ENCODE results near the gene ACSS2. TPM values are rescaled to one million over a fixed set of nuclear protein-coding genes. Genes with fewer than 3 reads are reported as not detected.

Gene ACSS2
- total and polyA plus RNA-seq, 2 of the 8 experiments (the other 6 are each of a cell fraction or from before 2014, with no cell fraction given), result 17.7 to 24.2 TPM

- Histone ChIP-seq H4K91ac (replicated peaks; ENCODE audit: insufficient read length, low read length) (no peak overlapping the region), H3K27me3 (replicated peaks in 1 of 4; ENCODE audit: control insufficient read depth in 3 of 4, extremely low read depth in 1 of 4, insufficient read depth in 3 of 4, low read length in 3 of 4) (no peaks in the 10 kb centered on the region), H2BK15ac (ENCODE audit: low read length) (no peak overlapping the region), H3K79me2 (ENCODE audit: control insufficient read depth in 1 of 2, insufficient read depth in 2 of 2, low read length in 2 of 2) (no peaks in the 10 kb centered on the region), H2AK5ac (ENCODE audit: low read depth, low read length) (no peak overlapping the region), H3K36me3 (ENCODE audit: control insufficient read depth in 2 of 4, insufficient read depth in 4 of 4, low read length in 3 of 4) (no peaks in the 10 kb centered on the region; a peak in 3 of 8 replicates), H2AFZ (ENCODE audit: low read length) (no peak overlapping the region), H3K27ac (ENCODE audit: low read depth, low read length) (no peak overlapping the region), H4K8ac (ENCODE audit: extremely low read depth, insufficient read depth, low read length) (no peak overlapping the region), H4K20me1 (replicated peaks in 1 of 2; ENCODE audit: control insufficient read depth in 1 of 2, insufficient read depth in 2 of 2, low read length in 2 of 2) (peaks cover 0 to 3% of the 10 kb centered on the region in 2 experiments), H3K4me3 (ENCODE audit: extremely low read depth in 1 of 4, insufficient read depth in 2 of 4, low read depth in 3 of 4, low read length in 4 of 4) (no peak overlapping the region), H3K4me2 (ENCODE audit: insufficient read depth in 1 of 2, low read depth in 2 of 2, low read length in 2 of 2) (no peak overlapping the region), H3K23ac (ENCODE audit: insufficient read length) (no peak overlapping the region), H4K5ac (ENCODE audit: insufficient read length, low read depth, low read length) (no peak overlapping the region), H2BK20ac (ENCODE audit: low read length) (no peak overlapping the region), H3K9me3 (ENCODE audit: insufficient read depth in 2 of 2, low read depth in 1 of 2, low read length in 1 of 2) (no peaks in the 10 kb centered on the region), H3K9ac (replicated peaks in 1 of 4; ENCODE audit: extremely low read depth in 1 of 4, low read depth in 3 of 4, low read length in 3 of 4) (no peak overlapping the region), H3K79me1 (ENCODE audit: low read depth, low read length) (no peaks in the 10 kb centered on the region), H3K56ac (replicated peaks; ENCODE audit: insufficient read length, low read depth, low read length) (no peak overlapping the region), H3K14ac (ENCODE audit: insufficient read length) (no peak overlapping the region), H3K18ac (ENCODE audit: extremely low read depth, low read length) (no peak overlapping the region), H3K4me1 (replicated peaks in 1 of 4; ENCODE audit: control insufficient read depth in 3 of 4, insufficient read depth in 4 of 4, low read length in 3 of 4) (no peaks in the 10 kb centered on the region; a peak in 1 of 7 replicates), H3K4ac (replicated peaks; ENCODE audit: insufficient read length, low read depth, low read length) (no peak overlapping the region), H2BK5ac (ENCODE audit: low read depth, low read length) (no peak overlapping the region), H2BK12ac (ENCODE audit: low read depth, low read length) (no peak overlapping the region), H3K23me2 (ENCODE audit: low read depth, low read length) (no peaks in the 10 kb centered on the region), H2BK120ac (replicated peaks; ENCODE audit: low read depth, low read length) (no peak overlapping the region)
- DNase-seq (ENCODE audit: low read depth in 1 of 2, low spot score in 2 of 2), result no peak
- CTCF ChIA-PET (ENCODE audit: partially characterized antibody), result interaction anchor here (1.3 to 2.6 kb wide), 2 partner anchors 9 to 115 kb away, joined by 4 to 12 read pairs; no protein-coding TSS in a partner anchor
- POLR2A ChIA-PET (ENCODE audit: partially characterized antibody), result no interaction called here
- no peak for FAIRE-seq
- 89% methylated on average over 4 of the region's 4 CpGs; no CpG with 5 or more reads in 1 of the 2 experiments for WGBS, 2 experiments (ENCODE audit: extremely low coverage in 1 of 2, insufficient coverage in 1 of 2, insufficient read length in 1 of 2, insufficient replicate concordance in 2 of 2, low coverage in 1 of 2, low lambda C conversion rate in 2 of 2, missing lambda C conversion rate in 1 of 2)
- TF ChIP-seq SP4 (IDR thresholded peaks at IDR 0.05; ENCODE audit: low read length), result no peak
- no peak for TF ChIP-seq SIX5 (IDR thresholded peaks at IDR 0.05; ENCODE audit: low read depth, low read length)
- no peak for TF ChIP-seq RAD21 (IDR thresholded peaks at IDR 0.05 in 1 of 2, conservative IDR thresholded peaks at IDR 0.05 in 1 of 2; ENCODE audit: low read depth in 2 of 2, low read length in 2 of 2)
- TF ChIP-seq ATF2 (IDR thresholded peaks at IDR 0.05; ENCODE audit: low read length), result no peak
- no peak for TF ChIP-seq BRCA1 (IDR thresholded peaks at IDR 0.05; ENCODE audit: low read depth, low read length)
- no peak for TF ChIP-seq KDM1A (IDR thresholded peaks at IDR 0.05; ENCODE audit: borderline replicate concordance, low read length)
- TF ChIP-seq RXRA (IDR thresholded peaks at IDR 0.05; ENCODE audit: insufficient read depth, low read depth, low read length), result no peak
- TF ChIP-seq E2F6 (IDR thresholded peaks at IDR 0.05), result no peak
- TF ChIP-seq PHF8 (conservative IDR thresholded peaks at IDR 0.05; ENCODE audit: low read depth, low read length), result no peak
- no peak for TF ChIP-seq JUN (IDR thresholded peaks at IDR 0.05; ENCODE audit: low read depth, low read length)
- TF ChIP-seq TCF12 (IDR thresholded peaks at IDR 0.05; ENCODE audit: low read depth, low read length), result no peak
- TF ChIP-seq BCL11A (IDR thresholded peaks at IDR 0.05; ENCODE audit: low read depth in 2 of 2, low read length in 2 of 2), result no peak
These were observed 7.4 kb downstream of the ACSS2 start for GRCh38 chr20:34883809-34884208.
